ENCODE results near the gene OTOP2. TPM values are rescaled to one million over a fixed set of nuclear protein-coding genes. Genes with fewer than 3 reads are reported as not detected.

Gene OTOP2
- total RNA-seq, 1 experiment from 2014 or later = not detected

- H3K4me3 Mint-ChIP-seq = peak within 1 kb of the TSS; percentile 90
- ChIA-PET POLR2A (interaction anchor here (0.7 to 2.0 kb wide), 5 partner anchors 10 to 99 kb away, joined by 3 to 15 read pairs (median 4); partner anchors contain the start of genes CDR2L, FDXR and MRPL58), CTCF (interaction anchor here (0.6 to 7.5 kb wide), 21 partner anchors 10 to 159 kb away, joined by 3 to 133 read pairs (median 6); partner anchors contain the start of genes ATP5PD, CDR2L, FADS6 and KCTD2)
- no peaks in the 10 kb centered on the region for H3K9me3 Mint-ChIP-seq
- ATAC-seq = peak; percentile 83
- no peaks in the 10 kb centered on the region for H3K36me3 Mint-ChIP-seq
- peak; percentile 89 for DNase-seq (ENCODE audit: low spot score)
- H3K27ac Mint-ChIP-seq = no peak within 1 kb of the TSS
- H3K27me3 Mint-ChIP-seq (ENCODE audit: low read depth) = peaks cover 55% of the 10 kb centered on the region
- H3K4me1 Mint-ChIP-seq = peaks cover 12% of the 10 kb centered on the region
- TF ChIP-seq ZNF281 (CRISPR knock-in tag; IDR thresholded peaks at IDR 0.05) (no peak), USF2 (CRISPR knock-in tag; IDR thresholded peaks at IDR 0.05) (0 out of 2 replicates have a peak, but pooled peaks have one; percentile 8), IRF2 (CRISPR knock-in tag; IDR thresholded peaks at IDR 0.05; ENCODE audit: borderline replicate concordance, low read depth) (no peak), TEAD1 (CRISPR knock-in tag; IDR thresholded peaks at IDR 0.05) (no peak), GABPB1 (CRISPR knock-in tag; IDR thresholded peaks at IDR 0.05) (peak; percentile 67), TP53 (CRISPR knock-in tag; IDR thresholded peaks at IDR 0.05) (no peak), AR (CRISPR knock-in tag; IDR thresholded peaks at IDR 0.05) (no peak), ZNF396 (CRISPR knock-in tag; IDR thresholded peaks at IDR 0.05; ENCODE audit: borderline replicate concordance) (no peak), FOXK1 (CRISPR knock-in tag; IDR thresholded peaks at IDR 0.05) (no peak), PRRX2 (CRISPR knock-in tag; IDR thresholded peaks at IDR 0.05) (no peak), ZMAT4 (CRISPR knock-in tag; IDR thresholded peaks at IDR 0.05) (no peak), RELA (CRISPR knock-in tag; IDR thresholded peaks at IDR 0.05; ENCODE audit: borderline replicate concordance) (no peak), FOXP4 (CRISPR knock-in tag; IDR thresholded peaks at IDR 0.05) (0 out of 2 replicates have a peak, but pooled peaks have one; percentile 12), PRDM15 (CRISPR knock-in tag; IDR thresholded peaks at IDR 0.05) (peak; percentile 59), ATF2 (CRISPR knock-in tag; IDR thresholded peaks at IDR 0.05; ENCODE audit: borderline replicate concordance, low read depth) (no peak), NR3C1 (CRISPR knock-in tag; conservative IDR thresholded peaks at IDR 0.05; ENCODE audit: low read depth) (no peak), ELF4 (CRISPR knock-in tag; IDR thresholded peaks at IDR 0.05; ENCODE audit: low read depth) (no peak), ATF6 (CRISPR knock-in tag; IDR thresholded peaks at IDR 0.05) (no peak), NR1H2 (CRISPR knock-in tag; IDR thresholded peaks at IDR 0.05) (no peak)
These were observed 48.3 kb downstream of the OTOP2 start, which contains the start of gene HID1 for GRCh38 chr17:74972107-74972972. Gene HID1, minus strand, starts transcription at chr17:74972759. Its CDS starts 103 bp downstream, at chr17:74972656.
